Tibial nerve (tissue), 4 donors: Measurements from ENCODE around the gene NKX1-1. TPM values are rescaled to one million over a fixed set of nuclear protein-coding genes. Genes with fewer than 3 reads are reported as not detected.

Source experiments
- DNase-seq, 2 donors: peaks; one replicate each; pipeline ENCODE4 v3.0.0-alpha.2; 2019; ENCODE audit warnings: low spot score in 2 of 2
- H3K27ac ChIP-seq, 4 donors: fragments of 200-600 bp; sonication (generic) in 3 of 4; one replicate each; pipeline ENCODE4 v1.5.1; 2017 to 2019; ENCODE audit warnings: mild to moderate bottlenecking in 1 of 4
- H3K27me3 ChIP-seq, 2 donors: fragments of 200-600 bp; sonication (generic) in 1 of 2; one replicate each; pipeline versions ENCODE4 v1.5.1 to v1.6.0; 2017 to 2019
- H3K36me3 ChIP-seq, 3 donors: fragments of 200-600 bp; sonication (generic); one replicate each; pipeline ENCODE4 v1.5.1; 2018 to 2019
- H3K4me1 ChIP-seq, 4 donors: fragments of 200-600 bp; sonication (generic) in 3 of 4; one replicate each; pipeline ENCODE4 v1.5.1; 2017 to 2019
- H3K4me3 ChIP-seq, 4 donors: fragments of 200-600 bp; sonication (generic) in 3 of 4; one replicate each; pipeline ENCODE4 v1.5.1; 2017 to 2019; ENCODE audit warnings: mild to moderate bottlenecking in 1 of 4, moderate library complexity in 1 of 4
- H3K9me3 ChIP-seq, 4 donors: fragments of 200-600 bp; sonication (generic) in 3 of 4; one replicate each; pipeline ENCODE4 v1.5.1; 2017 to 2019
- EP300 ChIP-seq, 2 donors: sonication (generic); formaldehyde crosslinking; IDR thresholded peaks; one replicate each; pipeline ENCODE4 v1.6.1; 2017; ENCODE audit warnings: antibody characterized with exemption in 2 of 2, mild to moderate bottlenecking in 1 of 2
- POLR2A ChIP-seq, 2 donors: fragments of 450-650 bp; IDR thresholded peaks; one replicate each; pipeline ENCODE4 v1.6.1; 2017; ENCODE audit warnings: antibody characterized with exemption in 2 of 2, mild to moderate bottlenecking in 2 of 2, moderate library complexity in 2 of 2
- WGBS, 2 donors: methylation state at CpG; one replicate each; pipeline ENCODE4 v1.1.5; 2018; 5-methylcytosine and 5-hydroxymethylcytosine counted together
- total RNA-seq, 4 donors: library from RNA; depleted of rRNA; stranded (reverse); fragments of >200 nt; gene quantifications; one replicate each; pipeline ENCODE4 v1.1.0, GENCODE V29; 2016
- TF ChIP-seq, protein P1 (sequence below), 5 experiments: fragments of 200-600 bp in 3 of 5; fragments of 450-650 bp in 2 of 5; sonication (generic) in 3 of 5; IDR thresholded peaks; one replicate each; pipeline ENCODE4 v1.5.1; 2016 to 2019; ENCODE audit warnings: antibody characterized with exemption in 5 of 5, mild to moderate bottlenecking in 3 of 5, moderate library complexity in 2 of 5

Gene NKX1-1
- total RNA-seq, 4 donors from 2014 or later = not detected

DNA sequence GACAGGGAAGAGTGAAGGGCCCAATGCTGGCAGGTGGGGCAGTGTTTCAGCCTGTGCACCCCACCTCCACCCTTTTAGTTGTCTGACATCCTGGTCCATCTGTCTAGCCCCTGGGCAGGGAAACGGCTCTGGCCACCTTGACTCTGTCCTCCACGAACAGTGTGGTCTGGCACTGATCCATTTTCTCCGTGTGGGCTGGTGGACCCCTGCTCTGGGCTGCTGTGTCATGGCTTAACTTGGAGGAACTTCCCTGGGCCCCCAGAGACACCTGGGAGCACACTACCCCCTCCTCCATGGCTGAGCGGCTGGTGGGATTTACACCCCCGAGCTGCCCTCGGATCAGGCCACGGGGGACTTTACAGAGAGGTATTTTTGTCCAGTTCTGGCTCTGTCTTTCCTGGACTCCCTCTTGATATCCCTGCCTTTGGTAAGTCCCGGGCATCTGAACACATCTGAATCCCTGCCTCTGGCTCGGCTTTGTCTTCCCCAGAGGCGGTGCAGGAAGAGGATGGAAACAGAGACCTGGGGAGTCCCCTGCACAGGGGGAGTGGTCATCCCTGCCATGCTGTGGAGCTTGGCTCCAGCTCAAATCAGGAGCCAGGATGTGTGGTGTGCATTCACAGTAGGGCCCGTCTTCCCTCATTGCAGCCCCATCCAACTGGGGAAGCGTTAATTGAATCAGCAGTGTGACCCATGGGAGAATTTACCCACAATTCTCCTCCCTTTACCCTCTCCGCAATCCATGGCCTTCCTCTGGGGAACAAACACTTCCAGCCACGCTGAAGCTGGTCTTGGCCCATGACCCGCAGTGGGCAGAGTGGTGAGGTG is 6.3 kb upstream of the NKX1-1 start:
- Histone ChIP-seq H3K36me3 (no peaks in the 10 kb centered on the region), H3K27ac (no peak overlapping the region), H3K27me3 (peaks cover 0 to 93% of the 10 kb centered on the region in 2 donors), H3K4me3 (no peak overlapping the region), H3K4me1 (peaks cover 0 to 16% (median under 1%) of the 10 kb centered on the region in 4 donors), H3K9me3 (no peaks in the 10 kb centered on the region)
- TF ChIP-seq EP300 (IDR thresholded peaks at IDR 0.05) (no peak), POLR2A (IDR thresholded peaks at IDR 0.05) (no peak)
- TF ChIP-seq, protein P1, sequence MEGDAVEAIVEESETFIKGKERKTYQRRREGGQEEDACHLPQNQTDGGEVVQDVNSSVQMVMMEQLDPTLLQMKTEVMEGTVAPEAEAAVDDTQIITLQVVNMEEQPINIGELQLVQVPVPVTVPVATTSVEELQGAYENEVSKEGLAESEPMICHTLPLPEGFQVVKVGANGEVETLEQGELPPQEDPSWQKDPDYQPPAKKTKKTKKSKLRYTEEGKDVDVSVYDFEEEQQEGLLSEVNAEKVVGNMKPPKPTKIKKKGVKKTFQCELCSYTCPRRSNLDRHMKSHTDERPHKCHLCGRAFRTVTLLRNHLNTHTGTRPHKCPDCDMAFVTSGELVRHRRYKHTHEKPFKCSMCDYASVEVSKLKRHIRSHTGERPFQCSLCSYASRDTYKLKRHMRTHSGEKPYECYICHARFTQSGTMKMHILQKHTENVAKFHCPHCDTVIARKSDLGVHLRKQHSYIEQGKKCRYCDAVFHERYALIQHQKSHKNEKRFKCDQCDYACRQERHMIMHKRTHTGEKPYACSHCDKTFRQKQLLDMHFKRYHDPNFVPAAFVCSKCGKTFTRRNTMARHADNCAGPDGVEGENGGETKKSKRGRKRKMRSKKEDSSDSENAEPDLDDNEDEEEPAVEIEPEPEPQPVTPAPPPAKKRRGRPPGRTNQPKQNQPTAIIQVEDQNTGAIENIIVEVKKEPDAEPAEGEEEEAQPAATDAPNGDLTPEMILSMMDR (IDR thresholded peaks at IDR 0.05) = no peak
- WGBS, 2 donors = 63 to 67% methylated on average over 15 of the region's 15 CpGs
- DNase-seq = no peak

DNA sequence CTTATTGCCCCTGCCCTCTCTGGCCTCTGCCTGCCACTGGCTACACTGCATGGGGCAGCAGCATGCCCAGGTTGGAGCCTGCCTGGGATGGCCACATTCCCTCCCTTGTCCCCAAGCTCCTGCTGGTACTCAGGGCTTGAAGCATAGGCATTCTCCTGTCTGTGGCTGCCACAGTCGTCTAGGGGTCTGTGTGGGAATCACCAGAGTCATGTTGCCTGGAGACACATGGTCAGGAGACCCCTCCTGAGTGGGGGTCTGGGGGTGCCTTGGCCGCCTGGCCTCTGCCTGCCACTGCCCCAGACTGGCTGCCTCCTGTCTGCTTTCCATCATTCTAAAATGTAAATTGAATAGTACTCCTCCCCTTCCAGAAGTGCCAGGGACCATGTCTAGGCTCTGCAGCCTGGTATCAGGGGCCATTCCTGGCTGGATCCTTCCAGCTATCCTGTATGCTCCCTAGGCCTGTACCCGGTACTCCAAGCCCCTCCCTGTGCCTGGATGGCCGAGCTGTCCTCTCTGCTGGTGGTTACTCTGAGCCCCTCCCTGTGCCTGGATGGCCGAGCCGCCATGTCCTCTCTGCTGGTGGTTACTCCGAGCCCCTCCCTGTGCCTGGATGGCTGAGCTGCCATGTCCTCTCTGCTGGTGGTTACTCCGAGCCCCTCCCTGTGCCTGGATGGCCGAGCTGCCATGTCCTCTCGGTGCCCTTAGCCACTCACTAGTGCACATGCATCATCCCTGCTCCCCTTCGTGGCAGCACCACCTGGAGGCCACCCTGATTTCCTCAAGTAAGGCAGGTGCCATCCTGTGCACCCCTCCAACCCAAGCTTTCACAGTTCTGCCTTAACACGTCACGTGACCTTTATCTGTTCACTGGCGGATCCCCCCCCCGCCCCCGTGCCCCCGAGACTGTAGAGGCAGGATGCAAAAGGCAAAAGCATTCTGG is 5.5 kb upstream of the NKX1-1 start:
- Histone ChIP-seq H3K9me3 (no peaks in the 10 kb centered on the region), H3K36me3 (no peaks in the 10 kb centered on the region), H3K4me1 (peaks cover 0 to 25% (median 5%) of the 10 kb centered on the region in 4 donors), H3K27ac (no peak overlapping the region), H3K27me3 (peaks cover 0 to 95% of the 10 kb centered on the region in 2 donors), H3K4me3 (no peak overlapping the region)
- WGBS, 2 donors = 35 to 42% methylated on average over 15 to 17 of the region's 17 CpGs
- no peak for DNase-seq
- TF ChIP-seq, protein P1 (IDR thresholded peaks at IDR 0.05) = no peak
- TF ChIP-seq POLR2A (IDR thresholded peaks at IDR 0.05) (no peak), EP300 (IDR thresholded peaks at IDR 0.05) (no peak)

DNA sequence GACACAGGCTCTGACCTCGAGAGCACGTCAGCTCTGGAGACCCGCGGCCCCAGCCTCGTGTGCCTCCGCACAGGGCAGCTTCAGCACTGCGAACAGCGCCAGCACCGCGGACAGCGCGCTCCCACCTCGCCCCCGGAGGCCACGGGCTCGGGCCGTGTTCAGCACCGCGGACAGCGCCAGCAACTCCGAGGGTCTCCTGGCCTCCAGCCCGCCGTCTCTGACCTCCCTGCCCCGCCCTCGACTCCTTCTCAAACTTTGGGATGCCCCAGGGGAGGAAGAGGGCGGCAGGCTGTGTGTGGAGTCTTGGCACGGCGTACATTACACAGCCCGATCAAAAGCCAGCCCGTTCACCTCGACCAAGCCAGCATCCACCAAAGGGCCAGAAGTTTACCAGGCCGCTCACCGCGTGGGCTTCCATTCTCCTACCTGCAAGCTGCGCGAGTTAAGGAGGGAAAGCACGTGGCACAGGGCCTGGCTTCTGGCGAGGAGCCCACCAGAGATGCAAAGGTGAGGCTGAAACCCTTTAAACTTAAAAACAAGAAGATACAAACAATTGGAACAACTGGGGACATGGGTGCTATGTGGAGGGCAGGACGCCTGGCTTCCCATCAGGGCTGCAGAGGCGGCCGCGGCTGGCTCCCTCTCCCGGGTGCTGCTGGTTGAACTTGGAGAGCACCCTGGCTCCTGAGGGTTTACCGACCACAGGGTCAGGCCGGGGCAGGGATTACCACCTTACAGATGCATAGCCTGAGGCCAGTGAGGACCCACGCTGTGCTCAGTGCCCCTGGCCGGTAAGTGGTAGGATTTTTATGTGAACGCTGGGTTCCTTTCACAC is 4.5 kb upstream of the NKX1-1 start:
- Histone ChIP-seq H3K4me1 (peaks cover 0 to 35% (median 5%) of the 10 kb centered on the region in 4 donors), H3K9me3 (no peaks in the 10 kb centered on the region), H3K27ac (no peak overlapping the region), H3K36me3 (no peaks in the 10 kb centered on the region), H3K4me3 (no peak overlapping the region), H3K27me3 (peaks cover 0 to 90% of the 10 kb centered on the region in 2 donors)
- TF ChIP-seq POLR2A (IDR thresholded peaks at IDR 0.05) (no peak), EP300 (IDR thresholded peaks at IDR 0.05) (no peak)
- TF ChIP-seq, protein P1 (IDR thresholded peaks at IDR 0.05) = no peak
- DNase-seq = no peak
- WGBS, 2 donors = 23 to 24% methylated on average over 39 to 41 of the region's 48 CpGs

DNA sequence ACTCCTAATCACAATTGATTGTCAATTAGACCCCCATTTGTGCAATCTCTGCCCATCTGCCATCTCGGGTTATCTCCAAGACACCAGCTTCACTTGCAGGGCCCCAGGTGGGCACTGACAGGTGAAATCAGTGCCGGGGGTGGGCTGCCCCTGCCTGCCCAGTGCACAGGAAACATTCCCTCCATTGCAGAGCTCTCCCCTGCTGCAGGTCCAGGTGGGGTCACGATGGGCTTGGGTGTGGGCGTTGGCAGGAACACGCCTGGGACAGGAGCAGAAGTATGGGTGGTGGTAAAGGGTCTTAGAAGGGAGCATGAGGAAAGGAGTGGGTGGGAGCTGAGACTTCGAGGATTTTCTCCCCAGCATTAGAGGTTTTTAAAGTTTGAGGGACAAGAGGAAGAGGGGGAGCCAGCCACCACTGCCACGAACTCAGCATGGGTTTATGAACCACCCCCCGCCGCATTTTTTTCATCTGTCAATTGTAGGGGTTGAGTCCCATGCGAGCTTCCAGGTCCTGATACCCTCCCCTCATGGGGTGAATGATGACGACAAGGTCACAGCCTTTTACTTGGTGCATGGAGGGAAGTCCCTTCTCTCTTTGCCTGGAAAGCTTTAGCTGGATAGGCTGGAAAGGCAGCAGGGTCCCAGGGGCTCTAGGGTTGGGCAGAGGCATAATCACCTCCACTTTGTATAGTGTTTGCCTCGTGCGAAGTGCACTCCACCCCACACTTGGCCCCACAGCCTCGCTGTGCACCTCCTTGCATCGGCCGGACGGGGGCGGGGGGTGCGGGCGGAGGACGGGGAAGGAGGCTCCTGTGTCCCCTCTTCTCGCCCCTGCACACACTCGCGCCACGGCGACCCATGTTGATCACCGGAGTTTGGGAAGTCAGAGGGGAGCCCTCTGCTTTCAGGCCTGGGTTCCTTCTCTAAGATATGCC is 3.5 kb upstream of the NKX1-1 start:
- WGBS, 2 donors = 46 to 47% methylated on average over 24 to 27 of the region's 27 CpGs
- no peak for TF ChIP-seq POLR2A (IDR thresholded peaks at IDR 0.05)
- TF ChIP-seq, protein P1 (IDR thresholded peaks at IDR 0.05) = no peak
- no peak for TF ChIP-seq EP300 (IDR thresholded peaks at IDR 0.05)
- Histone ChIP-seq H3K4me3 (no peak overlapping the region), H3K27me3 (peaks cover 0 to 90% of the 10 kb centered on the region in 2 donors), H3K4me1 (peaks cover 0 to 43% (median 5%) of the 10 kb centered on the region in 4 donors), H3K36me3 (no peaks in the 10 kb centered on the region), H3K9me3 (no peaks in the 10 kb centered on the region), H3K27ac (no peak overlapping the region)
- DNase-seq = no peak
